Neural progenitor cell (in vitro differentiated cells): ENCODE measurements around the gene SIRPA. TPM values are rescaled to one million over a fixed set of nuclear protein-coding genes. Genes with fewer than 3 reads are reported as not detected.

Experiments used
- DNase-seq: peaks from one replicate; pipeline ENCODE4 v3.0.0-alpha.2; 2016; ENCODE audit warnings: low spot score
- H2AFZ ChIP-seq: fragments of 200-600 bp; sonication (generic); replicated peaks from 2 replicates; pipeline ENCODE4 v1.6.1; 2016; ENCODE audit warnings: antibody characterized with exemption
- H3F3A ChIP-seq: fragments of 200-600 bp; sonication (generic); 2 replicates; pipeline ENCODE4 v1.6.1; 2016; ENCODE audit warnings: antibody characterized with exemption, low read depth
- H3K27ac ChIP-seq: fragments of 200-600 bp; sonication (generic); 2 replicates; pipeline ENCODE4 v1.5.1; 2016; ENCODE audit warnings: mild to moderate bottlenecking
- H3K27me3 ChIP-seq: fragments of 200-600 bp; sonication (generic); 2 replicates; pipeline ENCODE4 v1.6.1; 2016; ENCODE audit warnings: mild to moderate bottlenecking, moderate library complexity
- H3K36me3 ChIP-seq: fragments of 200-600 bp; sonication (generic); 2 replicates; pipeline ENCODE4 v1.5.1; 2016
- H3K4me1 ChIP-seq: fragments of 200-600 bp; sonication (generic); 2 replicates; pipeline ENCODE4 v1.6.1; 2016; ENCODE audit warnings: mixed run types
- H3K4me2 ChIP-seq: fragments of 200-600 bp; sonication (generic); 2 replicates; pipeline ENCODE4 v1.6.1; 2016
- H3K4me3 ChIP-seq: fragments of 200-600 bp; sonication (generic); 2 replicates; pipeline ENCODE4 v1.5.1; 2016
- H3K79me2 ChIP-seq: fragments of 200-600 bp; sonication (generic); 2 replicates; pipeline ENCODE4 v1.6.1; 2016; ENCODE audit warnings: low read depth
- H3K9ac ChIP-seq: fragments of 200-600 bp; sonication (generic); 2 replicates; pipeline ENCODE4 v1.6.1; 2016
- H3K9me3 ChIP-seq: fragments of 200-600 bp; sonication (generic); 2 replicates; pipeline ENCODE4 v1.5.1; 2016; ENCODE audit warnings: low read depth
- H4K20me1 ChIP-seq: fragments of 200-600 bp; sonication (generic); 2 replicates; pipeline ENCODE4 v1.6.1; 2016; ENCODE audit warnings: low read depth
- H3K27ac Mint-ChIP-seq: 3 replicates; pipeline ENCODE4 v1.8.0; 2021; ENCODE audit warnings: mixed read lengths
- H3K27me3 Mint-ChIP-seq: 2 replicates; pipeline ENCODE4 v1.8.0; 2022; ENCODE audit warnings: low read depth, mild to moderate bottlenecking, inconsistent platforms, moderate library complexity, mixed read lengths; ENCODE audit not compliant: insufficient read depth
- H3K36me3 Mint-ChIP-seq: 3 replicates; pipeline ENCODE4 v1.8.0; 2021; ENCODE audit warnings: mixed read lengths
- H3K4me1 Mint-ChIP-seq: 3 replicates; pipeline ENCODE4 v1.8.0; 2021; ENCODE audit warnings: mixed read lengths
- H3K4me3 Mint-ChIP-seq: 3 replicates; pipeline ENCODE4 v1.8.0; 2021; ENCODE audit warnings: mild to moderate bottlenecking, moderate library complexity, mixed read lengths
- H3K9me3 Mint-ChIP-seq: 3 replicates; pipeline ENCODE4 v1.8.0; 2020; ENCODE audit warnings: mixed read lengths
- EZH2 ChIP-seq: fragments of 200-600 bp; sonication (generic); IDR thresholded peaks from 2 replicates; pipeline ENCODE4 v1.6.1; 2017; ENCODE audit warnings: antibody characterized with exemption, mild to moderate bottlenecking, moderate library complexity
- EZH2phosphoT487 ChIP-seq: fragments of 200-600 bp; sonication (generic); IDR thresholded peaks from 2 replicates; pipeline ENCODE4 v1.6.1; 2017; ENCODE audit warnings: antibody characterized with exemption
- total RNA-seq: library from RNA; depleted of rRNA; stranded (reverse); fragments of >200 nt; gene quantifications from 2 replicates; pipeline ENCODE4 v1.2.3, GENCODE V29; 2015; ENCODE audit warnings: low replicate concordance
- TF ChIP-seq, protein P1 (sequence below): fragments of 200-600 bp; sonication (generic); IDR thresholded peaks from 2 replicates; pipeline ENCODE4 v1.5.1; 2017; ENCODE audit warnings: antibody characterized with exemption, mild to moderate bottlenecking

The SIRPA gene
- total RNA-seq, 1 donor from 2014 or later, result 5.1 TPM

DNA sequence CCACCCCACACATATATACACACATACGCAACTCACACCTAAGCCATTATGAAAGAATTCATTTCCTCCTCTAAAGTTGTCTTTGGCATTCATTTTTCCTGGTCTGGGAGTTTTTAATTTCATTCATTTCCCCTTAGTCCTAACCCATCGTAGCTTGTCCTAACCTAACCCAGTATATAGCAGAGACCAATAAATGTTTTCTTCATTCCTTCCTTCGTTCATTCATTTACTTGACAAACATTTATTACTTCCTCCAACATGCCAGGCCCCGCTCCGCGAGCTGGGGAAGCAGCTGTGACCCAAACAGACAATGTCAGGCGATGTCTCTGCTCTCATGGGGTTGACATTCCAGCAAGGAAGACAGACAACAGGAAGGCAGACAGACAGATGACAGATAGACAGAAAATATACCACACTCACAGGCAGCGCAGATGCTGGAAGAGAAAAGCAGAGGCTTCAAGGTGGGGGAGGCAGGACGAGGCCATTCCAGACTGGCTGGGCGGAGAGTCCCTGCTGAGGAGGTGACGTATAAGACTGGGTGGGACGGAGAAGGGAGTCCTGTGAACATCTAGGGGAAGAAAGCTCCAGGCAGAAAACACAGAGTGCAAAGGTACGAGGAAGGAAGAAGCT, 33.7 kb upstream of the SIRPA start:
- Mint-ChIP-seq H3K27ac (no peak overlapping the region), H3K27me3 (peaks cover 7% of the 10 kb centered on the region), H3K4me1 (peaks cover 38% of the 10 kb centered on the region), H3K4me3 (peak overlapping the region; percentile 0), H3K36me3 (no peaks in the 10 kb centered on the region), H3K9me3 (no peaks in the 10 kb centered on the region)
- H3K27ac ChIP-seq, result no peak overlapping the region
- DNase-seq, result no peak
- H3K36me3 ChIP-seq, result no peaks in the 10 kb centered on the region
- no peak overlapping the region for H3K4me2 ChIP-seq
- H3K9me3 ChIP-seq, result no peaks in the 10 kb centered on the region
- no peaks in the 10 kb centered on the region for H4K20me1 ChIP-seq
- H3K9ac ChIP-seq, result no peak overlapping the region
- peaks cover 4% of the 10 kb centered on the region for H3K4me1 ChIP-seq
- H3K79me2 ChIP-seq, result no peaks in the 10 kb centered on the region
- no peaks in the 10 kb centered on the region for H3F3A ChIP-seq
- no peaks in the 10 kb centered on the region for H3K27me3 ChIP-seq
- H2AFZ ChIP-seq, result no peak overlapping the region
- TF ChIP-seq, protein P1, sequence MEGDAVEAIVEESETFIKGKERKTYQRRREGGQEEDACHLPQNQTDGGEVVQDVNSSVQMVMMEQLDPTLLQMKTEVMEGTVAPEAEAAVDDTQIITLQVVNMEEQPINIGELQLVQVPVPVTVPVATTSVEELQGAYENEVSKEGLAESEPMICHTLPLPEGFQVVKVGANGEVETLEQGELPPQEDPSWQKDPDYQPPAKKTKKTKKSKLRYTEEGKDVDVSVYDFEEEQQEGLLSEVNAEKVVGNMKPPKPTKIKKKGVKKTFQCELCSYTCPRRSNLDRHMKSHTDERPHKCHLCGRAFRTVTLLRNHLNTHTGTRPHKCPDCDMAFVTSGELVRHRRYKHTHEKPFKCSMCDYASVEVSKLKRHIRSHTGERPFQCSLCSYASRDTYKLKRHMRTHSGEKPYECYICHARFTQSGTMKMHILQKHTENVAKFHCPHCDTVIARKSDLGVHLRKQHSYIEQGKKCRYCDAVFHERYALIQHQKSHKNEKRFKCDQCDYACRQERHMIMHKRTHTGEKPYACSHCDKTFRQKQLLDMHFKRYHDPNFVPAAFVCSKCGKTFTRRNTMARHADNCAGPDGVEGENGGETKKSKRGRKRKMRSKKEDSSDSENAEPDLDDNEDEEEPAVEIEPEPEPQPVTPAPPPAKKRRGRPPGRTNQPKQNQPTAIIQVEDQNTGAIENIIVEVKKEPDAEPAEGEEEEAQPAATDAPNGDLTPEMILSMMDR, result no peak
- no peak for TF ChIP-seq EZH2
- TF ChIP-seq EZH2phosphoT487, result no peak
- H3K4me3 ChIP-seq, result no peak overlapping the region

DNA sequence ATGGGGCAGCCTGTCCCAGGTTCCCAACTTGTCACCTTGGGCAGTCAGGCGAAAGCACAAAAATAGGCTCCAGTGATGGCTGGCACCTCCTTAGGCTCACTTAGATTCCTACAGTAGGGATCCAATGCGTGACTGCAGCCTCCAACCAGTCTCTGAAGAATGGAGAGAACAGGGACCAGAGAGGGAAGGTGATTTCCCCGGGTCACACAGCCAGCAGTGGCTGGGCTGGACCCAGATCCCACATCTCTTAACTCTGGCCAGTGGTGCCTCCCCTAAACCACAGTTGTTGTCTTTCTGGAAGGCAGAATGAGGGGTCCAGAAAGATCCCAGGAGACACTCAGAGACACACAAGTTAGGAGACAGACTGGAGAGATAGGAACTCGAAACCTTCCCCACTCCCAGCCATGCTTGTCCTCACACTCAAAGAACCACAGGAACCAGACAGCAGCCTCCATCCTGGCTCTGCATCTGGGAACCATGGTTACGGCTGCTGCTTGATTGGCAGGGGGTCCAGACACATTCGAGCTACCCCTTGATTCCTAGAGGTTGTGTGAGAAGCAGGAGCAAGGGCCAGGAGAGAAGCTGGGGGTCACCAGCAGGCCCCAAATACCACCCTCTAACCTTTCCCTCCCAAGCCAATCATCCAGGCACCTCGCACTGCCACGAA, 33.1 kb upstream of the SIRPA start:
- Mint-ChIP-seq H3K27me3 (peaks cover 7% of the 10 kb centered on the region), H3K36me3 (no peaks in the 10 kb centered on the region), H3K4me3 (no peak overlapping the region), H3K27ac (peak overlapping the region; percentile 61), H3K9me3 (no peaks in the 10 kb centered on the region), H3K4me1 (peaks cover 37% of the 10 kb centered on the region)
- no peaks in the 10 kb centered on the region for H3F3A ChIP-seq
- no peak overlapping the region for H2AFZ ChIP-seq
- DNase-seq, result peak; percentile 27
- H3K4me2 ChIP-seq, result no peak overlapping the region
- no peaks in the 10 kb centered on the region for H3K27me3 ChIP-seq
- no peak overlapping the region for H3K27ac ChIP-seq
- no peaks in the 10 kb centered on the region for H3K9me3 ChIP-seq
- no peak overlapping the region for H3K9ac ChIP-seq
- no peaks in the 10 kb centered on the region for H4K20me1 ChIP-seq
- peaks cover 4% of the 10 kb centered on the region for H3K4me1 ChIP-seq
- H3K4me3 ChIP-seq, result no peak overlapping the region
- TF ChIP-seq EZH2phosphoT487, result no peak
- TF ChIP-seq, protein P1, result no peak
- TF ChIP-seq EZH2, result no peak
- H3K36me3 ChIP-seq, result no peaks in the 10 kb centered on the region
- no peaks in the 10 kb centered on the region for H3K79me2 ChIP-seq

DNA sequence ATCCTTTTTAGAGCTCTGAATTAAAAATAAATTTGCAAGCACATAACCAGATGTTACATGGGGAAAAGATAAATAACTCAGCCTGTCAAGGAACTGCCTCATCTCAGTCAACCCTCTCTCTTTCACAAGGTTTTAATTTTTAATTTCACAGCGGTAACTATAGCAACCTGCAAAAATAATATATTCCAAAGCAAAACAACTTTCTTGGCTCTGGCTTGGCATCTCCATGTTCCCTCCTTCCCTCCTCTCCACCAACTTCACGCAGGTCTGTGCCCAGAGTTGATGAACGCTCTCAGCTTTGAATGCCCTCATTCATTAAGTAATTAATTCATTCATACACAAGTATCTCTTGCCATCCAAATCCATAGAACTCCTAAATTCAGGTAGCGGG, 32.5 kb upstream of the SIRPA start:
- H3K27ac Mint-ChIP-seq, result peak overlapping the region; percentile 61

More for the DNA sequence above, 32.5 kb upstream of the SIRPA start:
- TF ChIP-seq EZH2phosphoT487 (no peak), EZH2 (no peak)
- TF ChIP-seq, protein P1, result no peak
- Histone ChIP-seq H3K27ac (no peak overlapping the region), H4K20me1 (no peaks in the 10 kb centered on the region), H3K36me3 (no peaks in the 10 kb centered on the region), H3K4me1 (peaks cover 4% of the 10 kb centered on the region), H3K79me2 (no peaks in the 10 kb centered on the region), H3K4me3 (no peak overlapping the region), H2AFZ (no peak overlapping the region), H3F3A (no peaks in the 10 kb centered on the region), H3K9ac (no peak overlapping the region), H3K9me3 (no peaks in the 10 kb centered on the region), H3K4me2 (no peak overlapping the region), H3K27me3 (no peaks in the 10 kb centered on the region)
- Mint-ChIP-seq H3K4me3 (no peak overlapping the region), H3K36me3 (no peaks in the 10 kb centered on the region), H3K9me3 (no peaks in the 10 kb centered on the region), H3K4me1 (peaks cover 35% of the 10 kb centered on the region), H3K27me3 (peaks cover 7% of the 10 kb centered on the region)
- DNase-seq, result no peak
